Testis (tissue), 3 donors: Measurements from ENCODE around the gene AQP6. TPM values are rescaled to one million over a fixed set of nuclear protein-coding genes. Genes with fewer than 3 reads are reported as not detected.
A peak's percentile ranks its signal among the peaks of the same experiment; 100 is the strongest.

Experiments
- DNase-seq: peaks from one replicate; pipeline ENCODE4 v3.0.0-alpha.2; 2019
- H3K27ac ChIP-seq, 2 donors: fragments of 200-600 bp; sonication (generic); one replicate each; pipeline ENCODE4 v1.5.1; 2019
- H3K27me3 ChIP-seq: fragments of 200-600 bp; sonication (generic); one replicate; pipeline ENCODE4 v1.5.1; 2019
- H3K36me3 ChIP-seq: fragments of 200-600 bp; sonication (generic); one replicate; pipeline ENCODE4 v1.5.1; 2017; ENCODE audit warnings: low read depth; ENCODE audit errors: missing control alignments
- H3K4me1 ChIP-seq: fragments of 200-600 bp; sonication (generic); one replicate; pipeline ENCODE4 v1.5.1; 2019
- H3K4me3 ChIP-seq, 2 donors: fragments of 200-600 bp; sonication (generic); one replicate each; pipeline ENCODE4 v1.5.1; 2017 to 2019
- H3K9me3 ChIP-seq: fragments of 200-600 bp; sonication (generic); one replicate; pipeline ENCODE4 v1.5.1; 2017
- POLR2A ChIP-seq: fragments of 450-650 bp; IDR thresholded peaks from one replicate; pipeline ENCODE4 v1.6.1; 2017; ENCODE audit warnings: antibody characterized with exemption, mild to moderate bottlenecking, moderate library complexity
- WGBS, 2 donors: methylation state at CpG; one replicate each; pipeline ENCODE4 v1.1.5; 2018; 5-methylcytosine and 5-hydroxymethylcytosine counted together
- intact Hi-C: fragments of 100-400 bp; cut with DNase I; formaldehyde crosslinking; loops from one replicate; pipeline ENCODE4 v1.15.1; 2023; ENCODE audit warnings: low total_unique reads
- polyA plus RNA-seq: library from polyadenylated mRNA; stranded (reverse); fragments of 350-450 nt; fragmentation: Illumina TruSeq; extraction: RNeasy Lipid Tissue Mini Kit (QIAGEN cat#74804); gene quantifications from one replicate; pipeline ENCODE4 v1.2.3, GENCODE V29; 2014; ENCODE audit warnings: low read depth, low replicate concordance; ENCODE audit not compliant: insufficient read depth
- total RNA-seq, 2 donors: library from RNA; depleted of rRNA; stranded (reverse); fragments of >200 nt; gene quantifications; one replicate each; pipeline ENCODE4 v1.2.3, GENCODE V29; 2016
- TF ChIP-seq, protein P1 (sequence below), 3 experiments: fragments of 450-650 bp in 2 of 3; fragments of 200-600 bp in 1 of 3; sonication (generic) in 1 of 3; IDR thresholded peaks; one replicate each; pipeline ENCODE4 v1.5.1; 2016 to 2019; ENCODE audit warnings: antibody characterized with exemption in 3 of 3, mild to moderate bottlenecking in 2 of 3, moderate library complexity in 1 of 3

Gene AQP6
- total and polyA plus RNA-seq, 3 donors from 2014 or later: 1.7 to 3.1 (median 2.2) TPM

DNA sequence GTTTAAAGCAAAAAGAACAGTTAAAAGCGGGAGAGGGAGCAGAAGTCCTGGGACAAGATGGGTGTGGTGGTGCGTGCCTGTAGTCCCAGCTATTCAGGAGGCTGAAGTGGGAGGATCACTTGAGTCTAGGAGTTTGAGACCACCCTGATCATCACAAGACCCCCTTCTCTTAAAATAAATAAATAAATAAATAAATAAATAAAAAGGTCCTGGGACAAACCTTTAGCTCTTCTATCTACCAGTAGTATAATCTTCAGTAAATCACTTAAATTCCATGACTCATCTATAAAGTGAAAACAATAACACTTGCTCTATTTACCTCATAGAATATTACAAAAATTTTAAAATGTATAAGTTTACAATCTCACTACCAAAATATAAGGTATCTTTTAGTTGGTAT is 46.8 kb downstream of the AQP6 start:
- peaks cover under 1% of the 10 kb centered on the region for H3K4me1 ChIP-seq
- 95 to 99% methylated on average over 2 of the region's 2 CpGs for WGBS, 2 donors
- intact Hi-C loops: no loop called here
- H3K9me3 ChIP-seq: no peaks in the 10 kb centered on the region
- no peak overlapping the region for H3K4me3 ChIP-seq
- H3K27ac ChIP-seq: no peak overlapping the region
- TF ChIP-seq POLR2A: no peak
- TF ChIP-seq, protein P1, sequence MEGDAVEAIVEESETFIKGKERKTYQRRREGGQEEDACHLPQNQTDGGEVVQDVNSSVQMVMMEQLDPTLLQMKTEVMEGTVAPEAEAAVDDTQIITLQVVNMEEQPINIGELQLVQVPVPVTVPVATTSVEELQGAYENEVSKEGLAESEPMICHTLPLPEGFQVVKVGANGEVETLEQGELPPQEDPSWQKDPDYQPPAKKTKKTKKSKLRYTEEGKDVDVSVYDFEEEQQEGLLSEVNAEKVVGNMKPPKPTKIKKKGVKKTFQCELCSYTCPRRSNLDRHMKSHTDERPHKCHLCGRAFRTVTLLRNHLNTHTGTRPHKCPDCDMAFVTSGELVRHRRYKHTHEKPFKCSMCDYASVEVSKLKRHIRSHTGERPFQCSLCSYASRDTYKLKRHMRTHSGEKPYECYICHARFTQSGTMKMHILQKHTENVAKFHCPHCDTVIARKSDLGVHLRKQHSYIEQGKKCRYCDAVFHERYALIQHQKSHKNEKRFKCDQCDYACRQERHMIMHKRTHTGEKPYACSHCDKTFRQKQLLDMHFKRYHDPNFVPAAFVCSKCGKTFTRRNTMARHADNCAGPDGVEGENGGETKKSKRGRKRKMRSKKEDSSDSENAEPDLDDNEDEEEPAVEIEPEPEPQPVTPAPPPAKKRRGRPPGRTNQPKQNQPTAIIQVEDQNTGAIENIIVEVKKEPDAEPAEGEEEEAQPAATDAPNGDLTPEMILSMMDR (IDR thresholded peaks at IDR 0.05): no peak
- no peaks in the 10 kb centered on the region for H3K36me3 ChIP-seq
- H3K27me3 ChIP-seq: no peaks in the 10 kb centered on the region
- no peak for DNase-seq

DNA sequence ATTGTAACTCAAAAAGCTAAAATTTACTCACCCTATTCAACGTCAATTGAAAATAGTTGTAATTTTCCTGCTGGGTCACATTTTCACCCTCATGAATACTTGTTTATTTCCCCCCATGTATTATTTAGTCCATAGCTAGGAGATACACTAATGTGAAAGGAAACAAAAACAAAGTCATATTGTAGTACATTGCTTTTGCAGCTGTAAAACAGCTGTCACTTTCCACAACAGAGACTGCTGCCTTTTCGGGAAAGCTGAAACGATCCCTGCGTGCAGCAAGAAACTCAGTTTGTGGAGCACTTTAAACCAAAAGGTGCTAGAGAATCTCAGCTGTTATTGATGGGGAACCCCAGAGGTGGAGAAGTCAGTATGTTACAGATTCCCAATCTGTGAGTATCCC is 48.3 kb downstream of the AQP6 start:
- Histone ChIP-seq H3K27me3 (no peaks in the 10 kb centered on the region), H3K27ac (no peak overlapping the region), H3K9me3 (no peaks in the 10 kb centered on the region), H3K4me1 (peaks cover 3% of the 10 kb centered on the region), H3K4me3 (no peak overlapping the region), H3K36me3 (no peaks in the 10 kb centered on the region)
- TF ChIP-seq POLR2A: no peak
- TF ChIP-seq, protein P1 (IDR thresholded peaks at IDR 0.05): no peak
- intact Hi-C loops: no loop called here
- no peak for DNase-seq
- WGBS, 2 donors: 41 to 48% methylated on average over 4 of the region's 4 CpGs

DNA sequence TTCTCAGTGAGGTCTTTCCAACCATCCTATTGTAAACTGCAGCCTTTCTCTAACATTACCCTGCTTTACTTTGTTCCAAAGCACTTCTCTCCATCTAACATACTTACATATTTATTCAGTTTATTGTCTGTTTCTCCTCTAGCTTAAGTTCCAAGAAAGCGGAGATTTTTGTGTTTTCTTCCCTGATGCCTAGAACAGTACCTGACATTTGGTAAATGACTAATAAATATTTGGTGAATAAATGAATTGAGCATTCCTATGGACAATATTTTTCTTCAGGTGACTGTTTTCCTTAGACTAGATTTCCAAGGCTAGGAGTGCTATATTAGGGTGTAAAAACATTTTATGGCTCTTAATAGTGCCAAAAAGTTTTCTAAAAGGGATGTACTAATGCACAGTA is 50.2 kb downstream of the AQP6 start:
- H3K9me3 ChIP-seq: no peaks in the 10 kb centered on the region
- no peak for TF ChIP-seq POLR2A
- no peak overlapping the region for H3K4me3 ChIP-seq
- intact Hi-C loops: no loop called here
- 94% methylated on average over 1 of the region's 1 CpG for WGBS, 2 donors
- no peak for DNase-seq
- H3K27me3 ChIP-seq: no peaks in the 10 kb centered on the region
- no peaks in the 10 kb centered on the region for H3K36me3 ChIP-seq
- H3K27ac ChIP-seq: no peak overlapping the region
- peaks cover 3% of the 10 kb centered on the region for H3K4me1 ChIP-seq

DNA sequence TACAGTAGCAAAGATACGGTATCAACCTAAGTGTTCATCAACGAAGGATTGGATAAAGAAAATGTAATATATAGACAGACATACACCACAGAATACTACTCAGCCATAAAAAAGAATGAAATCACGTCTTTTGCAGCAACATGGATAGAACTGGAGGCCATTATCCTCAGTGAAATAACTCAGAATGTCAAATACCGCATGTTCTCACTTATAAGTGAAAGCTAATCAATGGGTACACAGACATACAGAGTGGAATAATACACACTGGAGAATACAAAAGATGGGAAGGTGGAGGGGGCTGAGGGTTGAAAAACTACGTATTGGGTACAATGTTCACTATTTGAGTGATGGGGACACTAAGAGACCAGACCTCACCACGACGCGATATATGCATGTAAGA is 51.5 kb downstream of the AQP6 start:
- Histone ChIP-seq H3K36me3 (no peaks in the 10 kb centered on the region), H3K4me3 (peak overlapping the region in 1 of 2 donors; percentile 72), H3K27ac (no peak overlapping the region), H3K9me3 (no peaks in the 10 kb centered on the region), H3K27me3 (no peaks in the 10 kb centered on the region), H3K4me1 (peaks cover 3% of the 10 kb centered on the region)
- intact Hi-C loops: no loop called here
- TF ChIP-seq POLR2A: no peak
- TF ChIP-seq, protein P1 (IDR thresholded peaks at IDR 0.05): no peak
- DNase-seq: no peak
- WGBS, 2 donors: 44 to 60% methylated on average over 8 of the region's 8 CpGs

DNA sequence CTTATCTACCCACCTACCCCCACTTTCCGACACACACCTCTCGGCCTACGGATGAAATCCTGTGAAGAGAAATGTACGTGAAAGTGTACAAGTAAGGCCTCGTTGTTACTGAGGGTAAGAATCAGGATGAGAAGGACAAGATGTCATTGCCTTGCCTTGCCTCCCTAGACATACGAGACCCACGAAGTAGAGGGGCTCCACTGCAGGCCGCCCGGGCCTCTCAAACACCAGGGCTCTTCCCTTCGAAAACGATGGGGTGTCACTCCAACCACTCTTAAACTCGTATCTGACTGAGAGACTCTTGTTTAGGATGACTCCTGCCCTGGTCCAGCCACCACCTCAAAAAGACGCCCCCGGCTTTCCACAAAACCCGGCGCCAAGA is 52.0 kb downstream of the AQP6 start:
- Histone ChIP-seq H3K27ac (peak overlapping the region in 1 of 2 donors; percentile 70), H3K27me3 (no peaks in the 10 kb centered on the region), H3K4me3 (peak overlapping the region; percentile 72 to 82), H3K9me3 (no peaks in the 10 kb centered on the region), H3K36me3 (no peaks in the 10 kb centered on the region), H3K4me1 (peaks cover 3% of the 10 kb centered on the region)
- DNase-seq: peak; percentile 17
- WGBS, 2 donors: 1 to 3% methylated on average over 12 to 16 of the region's 16 CpGs
- intact Hi-C loops: no loop called here
- TF ChIP-seq, protein P1 (IDR thresholded peaks at IDR 0.05): no peak
- TF ChIP-seq POLR2A: no peak
